ENCODE measurements around the gene PTGES2.
"Not testable (repeated sequence)": the region's sequence is repeated elsewhere in the genome, so short reads cannot be mapped to it uniquely, and the experiment has no call there.

The PTGES2 gene

DNA sequence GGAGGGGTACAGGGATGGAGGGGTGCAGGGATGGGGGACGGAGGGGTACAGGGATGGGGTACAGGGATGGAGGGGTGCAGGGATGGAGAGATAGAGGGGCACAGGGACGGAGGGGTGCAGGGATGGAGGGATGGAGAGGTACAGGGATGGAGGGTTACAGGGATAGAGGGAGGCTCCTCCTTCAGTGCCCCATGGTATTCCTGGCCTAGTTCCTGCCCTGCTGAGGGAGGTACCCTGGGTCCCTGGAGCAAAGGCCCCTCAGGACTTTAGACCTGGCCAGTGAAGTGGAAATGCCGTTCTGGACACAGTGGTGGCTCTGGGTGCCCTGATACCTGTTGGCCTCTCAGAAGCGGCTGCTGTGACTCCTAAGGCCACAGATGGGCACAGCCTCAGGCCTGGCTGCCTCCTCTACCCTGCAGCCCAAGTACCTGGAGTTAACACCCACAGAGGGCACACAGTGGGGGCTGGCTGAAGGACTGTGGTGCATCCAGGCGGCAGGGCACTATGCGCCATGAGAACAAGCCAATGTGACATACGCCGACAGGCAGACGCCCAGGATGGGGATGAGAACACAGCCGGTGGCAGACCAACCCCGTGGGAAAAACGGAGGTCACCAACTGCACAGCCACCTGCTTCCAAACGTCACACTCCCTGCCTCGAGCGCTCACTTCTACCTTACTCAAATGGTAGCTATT, 8.4 kb downstream of the PTGES2 start:
- DNase-seq (ENCODE audit: low spot score): no peak

DNA sequence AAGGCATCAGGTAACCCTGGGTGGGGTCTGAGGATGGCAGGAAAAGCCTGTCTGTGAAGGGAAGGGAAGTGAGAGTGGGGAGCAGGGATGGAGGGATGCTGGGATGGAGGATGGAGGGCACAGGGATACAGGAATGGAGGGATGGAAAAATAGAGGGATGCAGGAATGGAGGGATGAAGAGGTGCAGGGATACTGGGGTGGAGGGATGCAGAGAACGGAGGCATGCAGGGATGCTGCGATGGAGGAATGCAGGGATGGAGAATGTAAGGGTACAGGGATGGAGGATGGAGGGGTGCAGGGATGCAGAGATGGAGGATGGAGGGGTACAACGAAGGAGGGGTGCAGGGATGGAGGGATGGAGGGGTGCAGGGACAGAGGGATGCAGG, 9.1 kb downstream of the PTGES2 start:
- DNase-seq (ENCODE audit: low spot score): no peak

DNA sequence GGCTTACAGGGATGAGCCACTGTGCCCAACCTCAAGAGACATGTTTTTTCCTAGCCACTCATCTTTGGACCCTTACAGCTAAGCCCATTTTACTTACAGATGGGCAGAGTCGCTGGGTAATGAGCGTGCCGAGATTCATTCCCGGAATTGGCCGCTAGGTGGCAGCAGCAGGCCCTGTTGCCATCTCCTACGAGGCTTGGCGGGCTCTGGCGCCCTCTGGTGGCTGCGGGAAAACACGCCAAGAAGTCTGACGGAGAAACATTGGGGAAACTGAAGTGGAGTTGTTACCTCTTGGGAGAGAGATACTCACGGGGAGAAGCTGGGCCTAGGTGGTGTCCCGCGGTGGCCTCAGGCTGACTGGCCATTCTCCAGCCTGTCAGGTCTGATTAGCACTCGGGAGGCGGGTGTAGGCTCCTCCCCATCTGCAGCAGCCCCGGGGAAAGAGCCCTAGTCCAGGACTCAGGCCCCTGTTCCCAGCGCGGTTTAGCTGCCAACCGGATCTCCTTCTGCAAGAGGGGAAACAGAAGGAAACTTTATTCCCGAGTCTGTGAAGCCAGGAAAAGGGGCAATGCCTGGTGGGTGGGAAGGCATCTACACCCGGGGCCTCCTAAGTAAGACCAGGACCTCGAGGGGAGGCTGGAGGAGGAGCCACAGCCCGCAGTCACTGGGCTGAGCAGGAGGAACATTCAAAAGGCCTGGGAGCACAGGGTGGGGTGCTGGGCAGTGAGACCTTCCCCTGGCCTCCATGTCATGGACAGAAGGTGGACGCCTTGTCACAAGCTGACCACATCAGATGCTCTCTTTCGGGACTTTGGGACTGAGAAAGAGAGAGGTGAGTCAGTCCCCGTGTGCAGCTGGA, 9.7 kb downstream of the PTGES2 start:
- DNase-seq (ENCODE audit: low spot score): peak; percentile 89

DNA sequence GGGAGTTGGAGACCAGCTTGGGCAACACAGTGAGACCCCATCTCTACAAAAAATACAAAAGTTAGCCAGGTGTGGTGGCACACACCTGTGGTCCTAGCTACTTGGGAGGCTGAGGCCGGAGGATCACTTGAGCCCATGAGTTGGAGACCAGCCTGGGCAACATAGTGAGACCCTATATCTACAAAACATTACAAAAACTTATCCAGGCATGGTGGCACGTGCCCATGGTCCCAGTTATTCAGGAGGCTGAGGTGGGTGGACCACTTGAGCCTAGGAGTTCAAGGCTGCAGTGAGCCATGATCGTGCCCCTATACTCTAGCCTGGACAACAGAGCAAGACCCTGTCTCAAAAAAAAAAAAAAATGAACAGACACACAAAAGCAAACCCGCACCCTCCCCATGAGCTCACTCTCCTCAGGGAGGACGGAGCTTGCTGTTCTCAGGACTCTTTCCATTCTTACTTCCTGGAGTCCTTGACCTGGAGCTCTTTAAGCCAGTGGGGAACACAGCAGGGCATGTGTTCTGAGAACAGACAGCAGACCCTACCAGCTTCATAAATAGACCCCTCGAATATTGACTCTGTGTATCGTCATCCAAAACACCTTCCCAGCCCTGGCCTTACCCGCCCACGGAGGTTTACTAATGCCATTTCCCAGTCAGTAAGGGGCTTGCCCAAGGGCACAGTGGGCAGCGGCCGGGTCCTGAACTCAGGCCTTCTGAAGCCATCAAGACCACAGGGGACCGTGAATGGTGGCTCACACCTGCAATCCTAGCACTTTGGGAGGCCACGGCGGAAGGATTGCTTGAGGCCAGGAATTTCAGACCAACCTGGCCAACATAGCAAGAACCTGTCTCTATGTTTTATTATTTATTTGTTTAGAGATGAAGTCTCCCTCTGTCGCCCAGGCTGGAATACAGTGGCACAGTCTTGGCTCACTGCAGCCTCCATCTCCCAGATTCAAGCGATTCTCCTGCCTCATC, 11.1 kb downstream of the PTGES2 start:
- no peak for DNase-seq (ENCODE audit: low spot score)

DNA sequence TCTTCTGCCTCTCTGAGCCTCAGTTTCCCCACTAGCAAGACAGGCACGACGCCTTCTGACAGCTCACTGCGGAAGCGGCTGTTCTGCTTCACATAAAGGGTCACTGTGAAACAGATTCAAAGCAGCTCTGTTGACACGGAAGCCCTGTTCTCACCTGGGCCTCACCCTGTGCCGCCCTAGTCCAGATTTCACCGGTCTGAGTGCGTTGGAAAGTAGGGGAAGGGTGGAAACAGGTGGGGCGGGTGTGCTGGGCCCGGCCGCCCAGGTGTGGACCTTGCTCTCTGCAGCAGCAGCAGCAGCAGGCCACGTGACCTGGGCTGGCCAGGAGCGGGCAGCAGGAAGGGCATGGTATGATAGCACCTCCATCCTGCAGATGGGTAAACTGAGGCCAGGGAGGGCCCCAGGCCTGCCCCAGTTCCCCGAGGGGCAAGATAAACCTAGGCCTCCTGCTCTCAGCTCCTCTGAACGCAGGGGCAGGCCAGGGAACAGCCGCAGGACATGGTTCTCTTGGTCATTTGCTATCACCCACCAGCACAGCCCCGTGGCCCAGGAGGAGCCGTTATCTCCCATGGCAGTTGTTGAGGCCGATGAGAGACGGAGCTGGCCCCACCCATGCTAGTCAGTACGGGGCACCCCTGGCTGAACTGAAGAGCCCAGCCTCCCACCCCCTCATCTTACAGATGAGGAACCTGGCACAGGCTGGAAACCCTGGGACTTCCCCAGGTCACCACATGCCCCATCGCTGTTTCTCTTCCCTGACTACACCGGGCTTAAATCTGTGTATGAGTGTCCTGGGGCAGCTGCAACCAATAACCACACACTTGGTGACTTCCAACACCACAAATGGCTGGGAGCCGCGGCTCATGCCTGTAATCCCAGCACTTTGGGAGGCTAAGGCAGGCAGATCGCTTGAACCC, 12.1 kb downstream of the PTGES2 start:
- no peak for DNase-seq (ENCODE audit: low spot score)

DNA sequence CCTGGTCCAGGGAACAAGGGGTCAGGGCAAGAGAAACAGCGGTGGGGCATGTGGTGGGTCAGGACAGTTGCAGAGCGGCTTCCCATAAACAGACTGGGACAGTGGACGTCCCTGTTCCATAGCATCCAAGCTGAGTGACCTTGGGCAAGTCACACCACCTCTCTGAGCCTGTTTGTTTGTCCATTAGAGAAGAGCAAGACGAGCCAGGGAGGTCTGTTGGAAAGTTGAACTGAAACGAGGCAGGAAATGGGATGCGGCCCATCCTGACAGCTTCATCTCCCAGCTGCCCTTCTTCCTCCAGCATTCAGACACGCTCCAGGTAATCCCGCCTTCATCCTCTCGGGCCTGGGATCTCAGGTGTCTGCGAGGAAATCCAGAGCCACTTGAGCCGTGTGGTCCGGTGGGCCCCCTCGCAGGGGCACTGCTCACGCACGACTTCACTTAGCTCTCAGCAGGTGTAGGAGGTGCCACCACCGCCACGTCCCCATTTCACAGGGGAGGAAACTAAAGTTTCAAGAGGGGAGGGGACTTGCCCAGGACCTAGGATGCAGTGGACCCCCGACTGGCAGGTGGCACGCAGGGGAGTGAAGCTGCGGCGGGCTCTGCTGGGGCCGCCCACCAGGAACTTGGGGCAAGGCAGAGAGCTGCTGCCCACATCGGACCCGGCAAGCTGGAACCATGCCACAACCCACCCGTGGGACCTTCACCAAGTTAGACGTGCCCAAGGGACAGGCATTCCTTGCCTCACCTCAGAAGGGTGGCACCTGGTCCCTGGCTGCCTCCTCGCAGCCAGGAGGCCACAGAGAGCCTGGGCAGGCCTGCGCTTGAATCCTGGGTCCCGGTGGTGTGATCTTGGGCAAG, 13.0 kb downstream of the PTGES2 start:
- no peak for DNase-seq (ENCODE audit: low spot score)

DNA sequence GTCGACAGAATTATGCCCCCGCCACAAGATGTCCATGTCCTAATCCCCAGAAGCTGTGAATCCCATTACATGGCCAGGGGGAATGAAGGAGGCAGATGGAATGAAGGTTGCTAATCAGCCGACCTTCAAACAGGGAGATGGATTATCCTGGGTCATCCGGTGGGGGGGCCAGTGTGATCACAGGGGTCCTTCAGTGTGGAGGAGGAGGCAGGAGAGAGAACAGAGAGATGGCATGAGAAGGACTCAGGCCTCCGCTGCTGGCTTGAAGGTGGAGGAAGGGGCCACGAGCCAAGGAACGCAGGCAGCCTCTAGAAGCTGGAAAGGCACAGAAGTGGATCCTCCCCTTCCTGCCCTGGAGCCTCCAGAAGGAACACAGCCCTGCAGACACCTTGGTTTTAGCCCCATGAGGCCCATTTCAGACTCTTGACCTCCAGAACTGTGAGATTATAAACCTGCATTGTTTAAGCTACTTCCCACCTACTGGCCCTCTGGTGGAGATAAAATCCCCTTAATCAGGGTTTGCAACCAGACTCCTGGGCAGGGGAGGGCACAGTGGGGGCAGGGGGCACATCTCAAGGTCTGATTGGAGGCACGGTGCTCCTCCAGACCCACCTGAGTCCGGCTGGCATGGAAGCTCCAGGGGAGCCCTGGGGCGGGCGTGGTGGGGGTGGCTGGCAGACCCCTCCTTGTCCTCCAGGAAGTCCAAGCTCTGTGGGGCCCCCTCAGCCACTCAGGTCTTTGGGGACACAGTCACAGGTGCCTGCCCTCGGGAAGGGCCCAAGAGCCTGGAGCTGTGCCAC, 13.8 kb downstream of the PTGES2 start:
- DNase-seq (ENCODE audit: low spot score): no peak

DNA sequence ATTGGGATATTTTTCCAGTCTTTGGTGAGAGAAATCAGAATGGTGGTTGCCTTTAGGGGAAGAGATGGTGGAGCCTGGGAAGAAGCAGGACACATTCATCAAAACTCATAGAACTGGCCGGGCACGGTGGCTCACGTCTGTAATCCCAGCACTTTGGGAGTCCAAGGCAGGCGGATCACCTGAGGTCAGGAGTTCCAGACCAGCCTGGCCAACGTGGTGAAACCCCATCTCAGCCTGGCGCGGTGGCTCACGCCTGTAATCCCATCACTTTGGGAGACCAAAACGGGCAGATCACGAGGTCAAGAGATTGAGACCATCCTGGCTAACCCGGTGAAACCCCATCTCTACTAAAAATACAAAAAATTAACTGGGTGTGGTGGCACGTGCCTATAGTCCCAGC, 15.8 kb downstream of the PTGES2 start:
- not testable (repeated sequence) for DNase-seq (ENCODE audit: low spot score)

DNA sequence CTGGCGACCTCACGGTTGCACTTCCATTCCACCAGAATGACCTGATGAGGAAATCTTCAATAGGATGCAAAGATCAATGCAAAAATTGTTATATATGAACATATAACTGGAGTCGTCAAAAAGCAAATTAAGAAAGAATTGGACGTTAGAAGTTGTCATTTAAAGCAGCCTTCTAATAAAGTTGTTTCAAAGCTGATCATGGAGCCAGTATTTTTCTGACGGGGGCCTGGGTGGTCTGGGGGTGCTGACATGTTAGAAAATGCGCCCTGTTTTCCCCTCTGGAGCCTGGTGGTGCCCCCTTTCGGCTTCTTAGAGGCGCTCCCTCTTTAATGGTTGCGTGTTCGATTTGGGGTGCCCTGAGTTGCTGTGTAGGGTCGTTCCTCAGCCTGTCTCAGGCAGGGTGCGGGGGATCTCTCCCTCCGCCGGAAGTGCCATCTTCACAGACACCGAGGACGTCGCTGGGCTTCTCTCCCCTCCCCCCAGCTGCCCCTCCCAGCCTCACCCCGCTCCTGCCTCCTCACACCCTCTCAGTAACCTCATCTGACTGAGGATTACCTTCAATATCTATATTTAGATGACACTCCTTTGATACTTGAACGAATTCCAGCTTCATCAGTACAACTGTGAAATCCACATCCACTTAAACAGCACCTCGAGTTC, 18.3 kb downstream of the PTGES2 start:
- DNase-seq (ENCODE audit: low spot score): no peak

DNA sequence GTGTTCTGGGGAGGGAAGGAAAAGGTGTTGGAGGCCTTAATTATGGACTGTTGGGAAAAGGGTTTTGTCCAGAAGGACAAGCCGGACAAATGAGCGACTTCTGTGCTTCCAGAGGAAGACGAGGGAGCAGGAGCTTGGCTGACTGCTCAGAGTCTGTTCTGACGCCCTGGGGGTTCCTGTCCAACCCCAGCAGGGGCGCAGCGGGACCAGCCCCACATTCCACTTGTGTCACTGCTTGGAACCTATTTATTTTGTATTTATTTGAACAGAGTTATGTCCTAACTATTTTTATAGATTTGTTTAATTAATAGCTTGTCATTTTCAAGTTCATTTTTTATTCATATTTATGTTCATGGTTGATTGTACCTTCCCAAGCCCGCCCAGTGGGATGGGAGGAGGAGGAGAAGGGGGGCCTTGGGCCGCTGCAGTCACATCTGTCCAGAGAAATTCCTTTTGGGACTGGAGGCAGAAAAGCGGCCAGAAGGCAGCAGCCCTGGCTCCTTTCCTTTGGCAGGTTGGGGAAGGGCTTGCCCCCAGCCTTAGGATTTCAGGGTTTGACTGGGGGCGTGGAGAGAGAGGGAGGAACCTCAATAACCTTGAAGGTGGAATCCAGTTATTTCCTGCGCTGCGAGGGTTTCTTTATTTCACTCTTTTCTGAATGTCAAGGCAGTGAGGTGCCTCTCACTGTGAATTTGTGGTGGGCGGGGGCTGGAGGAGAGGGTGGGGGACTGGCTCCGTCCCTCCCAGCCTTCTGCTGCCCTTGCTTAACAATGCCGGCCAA, 19.1 kb downstream of the PTGES2 start:
- no peak for DNase-seq (ENCODE audit: low spot score)

DNA sequence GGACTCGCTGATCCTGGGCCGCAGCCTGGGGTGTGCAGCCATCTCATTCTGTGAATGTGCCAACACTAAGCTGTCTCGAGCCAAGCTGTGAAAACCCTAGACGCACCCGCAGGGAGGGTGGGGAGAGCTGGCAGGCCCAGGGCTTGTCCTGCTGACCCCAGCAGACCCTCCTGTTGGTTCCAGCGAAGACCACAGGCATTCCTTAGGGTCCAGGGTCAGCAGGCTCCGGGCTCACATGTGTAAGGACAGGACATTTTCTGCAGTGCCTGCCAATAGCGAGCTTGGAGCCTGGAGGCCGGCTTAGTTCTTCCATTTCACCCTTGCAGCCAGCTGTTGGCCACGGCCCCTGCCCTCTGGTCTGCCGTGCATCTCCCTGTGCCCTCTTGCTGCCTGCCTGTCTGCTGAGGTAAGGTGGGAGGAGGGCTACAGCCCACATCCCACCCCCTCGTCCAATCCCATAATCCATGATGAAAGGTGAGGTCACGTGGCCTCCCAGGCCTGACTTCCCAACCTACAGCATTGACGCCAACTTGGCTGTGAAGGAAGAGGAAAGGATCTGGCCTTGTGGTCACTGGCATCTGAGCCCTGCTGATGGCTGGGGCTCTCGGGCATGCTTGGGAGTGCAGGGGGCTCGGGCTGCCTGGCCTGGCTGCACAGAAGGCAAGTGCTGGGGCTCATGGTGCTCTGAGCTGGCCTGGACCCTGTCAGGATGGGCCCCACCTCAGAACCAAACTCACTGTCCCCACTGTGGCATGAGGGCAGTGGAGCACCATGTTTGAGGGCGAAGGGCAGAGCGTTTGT, 19.9 kb downstream of the PTGES2 start:
- DNase-seq (ENCODE audit: low spot score): no peak

DNA sequence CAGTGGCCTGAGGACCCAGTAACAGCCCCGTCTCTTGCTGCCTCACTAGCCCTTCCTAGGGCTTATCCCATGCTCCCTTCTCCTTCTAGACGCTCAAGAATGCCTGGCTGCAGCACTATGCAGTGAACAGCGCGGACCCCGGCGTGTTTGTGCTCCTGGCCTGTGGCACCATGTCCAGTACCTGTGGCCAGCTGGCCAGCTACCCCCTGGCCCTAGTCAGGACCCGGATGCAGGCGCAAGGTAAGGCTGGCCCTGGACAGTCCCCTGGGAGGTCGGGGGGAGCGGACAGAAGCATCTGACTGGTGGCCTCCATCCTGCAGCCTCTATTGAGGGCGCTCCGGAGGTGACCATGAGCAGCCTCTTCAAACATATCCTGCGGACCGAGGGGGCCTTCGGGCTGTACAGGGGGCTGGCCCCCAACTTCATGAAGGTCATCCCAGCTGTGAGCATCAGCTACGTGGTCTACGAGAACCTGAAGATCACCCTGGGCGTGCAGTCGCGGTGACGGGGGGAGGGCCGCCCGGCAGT, 20.5 kb downstream of the PTGES2 start:
- DNase-seq (ENCODE audit: low spot score): no peak

DNA sequence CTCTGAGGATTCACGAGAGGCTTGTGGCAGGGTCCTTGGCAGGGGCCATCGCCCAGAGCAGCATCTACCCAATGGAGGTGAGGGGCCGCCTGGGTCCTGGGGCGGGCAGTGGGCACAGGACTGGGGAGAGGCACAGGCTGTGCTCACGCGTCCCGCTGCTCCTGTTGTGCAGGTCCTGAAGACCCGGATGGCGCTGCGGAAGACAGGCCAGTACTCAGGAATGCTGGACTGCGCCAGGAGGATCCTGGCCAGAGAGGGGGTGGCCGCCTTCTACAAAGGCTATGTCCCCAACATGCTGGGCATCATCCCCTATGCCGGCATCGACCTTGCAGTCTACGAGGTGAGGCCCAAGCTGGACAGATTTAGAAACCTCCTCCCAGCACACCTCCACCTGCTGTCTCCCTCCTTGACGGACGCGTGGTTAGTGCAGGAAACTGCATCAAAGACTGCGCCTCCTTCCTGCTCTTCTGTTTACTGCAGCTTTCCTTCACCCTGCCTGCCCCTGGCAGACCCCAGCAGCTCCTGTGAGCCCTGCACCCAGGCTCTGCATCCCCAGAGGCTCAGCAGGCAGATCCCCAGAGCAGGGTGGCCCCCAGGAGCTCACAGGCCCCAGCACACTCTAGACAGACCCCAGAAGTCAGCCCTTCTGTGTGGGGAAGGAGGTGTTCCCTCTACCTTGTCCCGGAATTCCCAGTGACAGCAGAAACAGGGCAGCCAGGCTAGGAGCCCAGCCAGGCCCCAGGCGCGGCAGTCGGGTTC, 21.2 kb downstream of the PTGES2 start:
- no peak for DNase-seq (ENCODE audit: low spot score)

DNA sequence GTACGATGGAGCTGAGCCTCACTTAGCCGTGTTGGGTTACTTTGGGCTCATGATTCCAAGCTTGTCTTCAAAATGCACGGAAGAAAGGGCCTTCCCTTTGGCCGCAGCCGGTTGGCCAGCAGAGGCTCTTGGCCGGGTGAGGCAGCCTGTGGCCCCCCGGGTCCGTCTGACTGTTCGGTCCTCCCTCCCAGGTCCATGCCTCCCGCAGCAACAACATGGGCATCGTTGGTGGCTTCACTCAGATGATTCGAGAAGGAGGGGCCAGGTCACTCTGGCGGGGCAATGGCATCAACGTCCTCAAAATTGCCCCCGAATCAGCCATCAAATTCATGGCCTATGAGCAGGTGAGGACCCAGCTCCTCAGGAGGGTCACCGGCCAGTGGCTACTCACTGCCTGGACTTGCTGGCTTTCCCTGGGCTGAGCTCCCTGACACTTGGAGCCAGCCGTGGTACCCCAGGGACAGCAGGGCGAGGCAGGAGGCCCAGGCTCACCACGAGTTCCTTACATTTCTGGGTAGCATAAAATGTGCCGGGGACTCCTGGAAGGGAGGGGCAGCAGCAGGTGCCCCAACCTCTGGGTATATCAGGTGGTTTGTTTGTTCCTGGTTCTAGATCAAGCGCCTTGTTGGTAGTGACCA, 21.9 kb downstream of the PTGES2 start:
- DNase-seq (ENCODE audit: low spot score): no peak

DNA sequence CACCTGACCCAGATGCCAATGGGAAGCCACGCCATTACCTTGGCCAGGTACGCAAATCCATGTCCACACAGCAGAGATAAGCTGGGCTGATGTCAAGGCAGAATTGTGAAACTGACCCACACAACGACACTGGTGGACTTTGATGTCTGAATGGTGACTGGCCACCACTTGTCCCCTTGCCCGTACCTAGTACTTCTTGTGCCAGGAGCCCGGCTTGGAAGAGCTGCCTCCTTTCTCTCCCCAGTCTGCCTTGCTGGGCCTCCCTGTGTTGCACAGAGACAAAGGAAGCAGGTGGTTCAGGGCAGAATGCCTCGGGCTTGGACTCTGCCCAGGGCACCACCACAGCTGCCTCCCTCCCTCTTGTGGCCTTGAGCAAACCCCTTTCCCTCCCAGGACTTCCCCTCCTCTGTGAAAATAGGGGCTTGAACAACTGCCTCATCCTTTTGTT, 23.3 kb downstream of the PTGES2 start:
- DNase-seq (ENCODE audit: low spot score): no peak

DNA sequence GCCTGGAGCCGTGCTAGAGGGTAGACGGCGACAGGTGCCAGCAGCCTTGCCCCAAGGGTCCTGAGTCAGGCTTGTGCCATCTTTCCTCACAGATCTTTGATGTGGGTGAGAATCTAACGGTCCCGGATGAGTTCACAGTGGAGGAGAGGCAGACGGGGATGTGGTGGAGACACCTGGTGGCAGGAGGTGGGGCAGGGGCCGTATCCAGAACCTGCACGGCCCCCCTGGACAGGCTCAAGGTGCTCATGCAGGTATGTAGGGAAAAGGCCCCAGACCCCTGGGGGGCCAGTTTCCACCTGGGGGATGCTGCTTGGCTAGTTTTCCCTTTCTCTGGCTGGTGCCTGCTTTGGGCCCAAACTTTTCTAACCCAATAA, 24.0 kb downstream of the PTGES2 start:
- DNase-seq (ENCODE audit: low spot score): no peak
